Suprapubic skin (tissue), 4 donors: Measurements from ENCODE around the gene TRMU.

ENCODE experiments used
- CTCF ChIP-seq, 2 donors: fragments of 200-600 bp in 1 of 2; fragments of 450-650 bp in 1 of 2; sonication (generic) in 1 of 2; IDR thresholded peaks; one replicate each; pipeline ENCODE4 v1.5.1; 2016 to 2019; ENCODE audit warnings: antibody characterized with exemption in 2 of 2, mild to moderate bottlenecking in 1 of 2, moderate library complexity in 1 of 2
- EP300 ChIP-seq: sonication (generic); formaldehyde crosslinking; IDR thresholded peaks from one replicate; pipeline ENCODE4 v1.6.1; 2017; ENCODE audit warnings: antibody characterized with exemption
- POLR2A ChIP-seq, 2 donors: fragments of 450-650 bp; IDR thresholded peaks; one replicate each; pipeline ENCODE4 v1.6.1; 2017; ENCODE audit warnings: antibody characterized with exemption in 2 of 2, mild to moderate bottlenecking in 2 of 2, moderate library complexity in 2 of 2
- POLR2AphosphoS5 ChIP-seq, 3 donors: sonication (generic); formaldehyde crosslinking; IDR thresholded peaks; one replicate each; pipeline ENCODE4 v1.6.1; 2017; ENCODE audit warnings: antibody characterized with exemption in 3 of 3

- TF ChIP-seq CTCF (IDR thresholded peaks at IDR 0.05) (no peak), POLR2A (IDR thresholded peaks at IDR 0.05) (no peak), POLR2AphosphoS5 (IDR thresholded peaks at IDR 0.05) (no peak), EP300 (no peak)
These were observed 33.6 kb downstream of the TRMU start for GRCh38 chr22:46368871-46369715.
